Muscle layer of colon (tissue), 2 donors: ENCODE measurements around the gene OSGEP.
"Not testable (repeated sequence)": the region's sequence is repeated elsewhere in the genome, so short reads cannot be mapped to it uniquely, and the experiment has no call there.

ENCODE experiments used
- H3K27ac ChIP-seq: one replicate; pipeline ENCODE4 v1.7.0; 2013; ENCODE audit warnings: low read depth, mild to moderate bottlenecking, low read length, moderate library complexity
- H3K27me3 ChIP-seq, 2 donors: one replicate each; pipeline ENCODE4 v1.7.0; 2013; ENCODE audit warnings: low read length in 2 of 2, mild to moderate bottlenecking in 2 of 2; ENCODE audit not compliant: insufficient read depth in 2 of 2, control insufficient read depth in 1 of 2
- H3K36me3 ChIP-seq: one replicate; pipeline ENCODE4 v1.7.0; 2013; ENCODE audit warnings: mild to moderate bottlenecking, low read length; ENCODE audit not compliant: insufficient read depth
- H3K4me1 ChIP-seq: one replicate; pipeline ENCODE4 v1.7.0; 2013; ENCODE audit warnings: mild to moderate bottlenecking, low read length; ENCODE audit not compliant: insufficient read depth
- H3K4me3 ChIP-seq, 2 donors: one replicate each; pipeline ENCODE4 v1.7.0; 2013; ENCODE audit warnings: low read length in 2 of 2, low read depth in 1 of 2, mild to moderate bottlenecking in 1 of 2, moderate library complexity in 1 of 2
- H3K9ac ChIP-seq: one replicate; pipeline ENCODE4 v1.7.0; 2013; ENCODE audit warnings: low read length
- H3K9me3 ChIP-seq: one replicate; pipeline ENCODE4 v1.7.0; 2013; ENCODE audit warnings: mild to moderate bottlenecking, low read length
- donor health status: abdominal sarcoma.
- donor health status: Adenocarcinoma of cecum.

OSGEP gene

GRCh38 chr14:20468764-20469241, 14.2 kb upstream of the OSGEP start:
- H3K4me3 ChIP-seq, result peak overlapping the region; percentile 77 to 97
- peak overlapping the region; percentile 66 for H3K9ac ChIP-seq
- H3K27ac ChIP-seq, result peak overlapping the region; percentile 87

GRCh38 chr14:20461225-20462141, 6.9 kb upstream of the OSGEP start, which contains the start of gene PIP4P1:
Gene PIP4P1 (minus strand): TSS chr14:20461434. CDS start chr14:20461325, 109 bp downstream.
- Histone ChIP-seq H3K36me3 (peaks cover 37% of the 10 kb centered on the region), H3K27me3 (no peaks in the 10 kb centered on the region), H3K9me3 (no peaks in the 10 kb centered on the region), H3K9ac (peak within 1 kb of the TSS; percentile 95), H3K4me3 (peak within 1 kb of the TSS; percentile 73 to 82), H3K27ac (peak within 1 kb of the TSS; percentile 86), H3K4me1 (peaks cover 16% of the 10 kb centered on the region)

More at GRCh38 chr14:20468764-20469241, 14.2 kb upstream of the OSGEP start:
- Histone ChIP-seq H3K9me3 (no peaks in the 10 kb centered on the region), H3K4me1 (peaks cover 8% of the 10 kb centered on the region), H3K36me3 (no peaks in the 10 kb centered on the region), H3K27me3 (no peaks in the 10 kb centered on the region)

- Histone ChIP-seq H3K36me3 (peaks cover 43% of the 10 kb centered on the region), H3K9ac (peak overlapping the region; percentile 95), H3K4me3 (peak overlapping the region; percentile 73 to 82), H3K9me3 (no peaks in the 10 kb centered on the region), H3K4me1 (peaks cover 24% of the 10 kb centered on the region), H3K27ac (peak overlapping the region; percentile 86), H3K27me3 (no peaks in the 10 kb centered on the region)
Observed at GRCh38 chr14:20460458-20461224, 6.0 kb upstream of the OSGEP start.

GRCh38 chr14:20458031-20458789, 3.6 kb upstream of the OSGEP start:
- H3K27ac ChIP-seq, result no peak overlapping the region
- peaks cover 43% of the 10 kb centered on the region for H3K36me3 ChIP-seq
- no peaks in the 10 kb centered on the region for H3K27me3 ChIP-seq
- no peaks in the 10 kb centered on the region for H3K9me3 ChIP-seq
- H3K4me1 ChIP-seq, result peaks cover 30% of the 10 kb centered on the region
- no peak overlapping the region for H3K9ac ChIP-seq
- no peak overlapping the region for H3K4me3 ChIP-seq

- Histone ChIP-seq H3K27me3 (no peaks in the 10 kb centered on the region), H3K36me3 (peaks cover 47% of the 10 kb centered on the region), H3K4me3 (no peak overlapping the region), H3K9ac (no peak overlapping the region), H3K9me3 (no peaks in the 10 kb centered on the region), H3K27ac (no peak overlapping the region), H3K4me1 (peaks cover 30% of the 10 kb centered on the region)
Observed at GRCh38 chr14:20456971-20457370, 2.4 kb upstream of the OSGEP start.

GRCh38 chr14:20455355-20456300, 1.0 kb upstream of the OSGEP start:
- Histone ChIP-seq H3K27me3 (no peaks in the 10 kb centered on the region), H3K36me3 (peaks cover 58% of the 10 kb centered on the region), H3K4me3 (peak overlapping the region; percentile 73 to 93), H3K9me3 (no peaks in the 10 kb centered on the region), H3K27ac (peak overlapping the region; percentile 99), H3K9ac (peak overlapping the region; percentile 93), H3K4me1 (peaks cover 28% of the 10 kb centered on the region)

- not testable (repeated sequence) for H3K27ac ChIP-seq, H3K9ac ChIP-seq, H3K4me3 ChIP-seq, H3K9me3 ChIP-seq, H3K27me3 ChIP-seq
- Histone ChIP-seq H3K4me1 (peaks cover 16% of the 10 kb centered on the region), H3K36me3 (peaks cover 62% of the 10 kb centered on the region)
Observed at GRCh38 chr14:20452831-20453230, 1.8 kb downstream of the OSGEP start.

- Histone ChIP-seq H3K9ac (no peak overlapping the region), H3K4me3 (no peak overlapping the region), H3K4me1 (no peaks in the 10 kb centered on the region), H3K27me3 (no peaks in the 10 kb centered on the region), H3K9me3 (no peaks in the 10 kb centered on the region), H3K27ac (no peak overlapping the region), H3K36me3 (peaks cover 68% of the 10 kb centered on the region)
Observed at GRCh38 chr14:20446889-20447288, 7.7 kb downstream of the OSGEP start.

- not testable (repeated sequence) for H3K27ac ChIP-seq, H3K4me3 ChIP-seq, H3K9me3 ChIP-seq, H3K9ac ChIP-seq, H3K4me1 ChIP-seq, H3K27me3 ChIP-seq
- H3K36me3 ChIP-seq, result peaks cover 38% of the 10 kb centered on the region
Observed at GRCh38 chr14:20443650-20444049, 11.0 kb downstream of the OSGEP start.

- H3K9ac ChIP-seq, result no peak overlapping the region
- no peaks in the 10 kb centered on the region for H3K27me3 ChIP-seq
- H3K4me3 ChIP-seq, result no peak overlapping the region
- H3K4me1 ChIP-seq, result no peaks in the 10 kb centered on the region
- H3K27ac ChIP-seq, result no peak overlapping the region
- H3K36me3 ChIP-seq, result peaks cover 16% of the 10 kb centered on the region
- no peaks in the 10 kb centered on the region for H3K9me3 ChIP-seq
Observed at GRCh38 chr14:20441461-20441860, 13.2 kb downstream of the OSGEP start.
